ENCODE results near the gene ATF6B. TPM values are rescaled to one million over a fixed set of nuclear protein-coding genes. Genes with fewer than 3 reads are reported as not detected.

Gene ATF6B
- total and polyA plus RNA-seq, 7 donors, result 13.0 to 35.2 (median 19.2) TPM

- Histone ChIP-seq H3K27ac (no peak overlapping the region), H3K9me3 (no peaks in the 10 kb centered on the region), H3K36me3 (ENCODE audit: insufficient read depth in 1 of 2, low read depth in 1 of 2) (no peaks in the 10 kb centered on the region), H3K27me3 (ENCODE audit: insufficient read depth in 3 of 3, low read length in 2 of 3) (peaks cover 0 to 22% (median 8%) of the 10 kb centered on the region in 3 donors), H3K4me1 (peaks cover 5% of the 10 kb centered on the region), H3K4me3 (no peak overlapping the region)
- 91 to 95% (median 91%) methylated on average over 14 of the region's 14 CpGs for WGBS, 3 donors
- ATAC-seq, result no peak
- DNase-seq, result no peak
- no peak for TF ChIP-seq CTCF (IDR thresholded peaks at IDR 0.05)
- intact Hi-C loops (cut with DNase I), result no loop called here
These were observed 39.5 kb downstream of the ATF6B start for GRCh38 chr6:32088487-32089049.

DNA sequence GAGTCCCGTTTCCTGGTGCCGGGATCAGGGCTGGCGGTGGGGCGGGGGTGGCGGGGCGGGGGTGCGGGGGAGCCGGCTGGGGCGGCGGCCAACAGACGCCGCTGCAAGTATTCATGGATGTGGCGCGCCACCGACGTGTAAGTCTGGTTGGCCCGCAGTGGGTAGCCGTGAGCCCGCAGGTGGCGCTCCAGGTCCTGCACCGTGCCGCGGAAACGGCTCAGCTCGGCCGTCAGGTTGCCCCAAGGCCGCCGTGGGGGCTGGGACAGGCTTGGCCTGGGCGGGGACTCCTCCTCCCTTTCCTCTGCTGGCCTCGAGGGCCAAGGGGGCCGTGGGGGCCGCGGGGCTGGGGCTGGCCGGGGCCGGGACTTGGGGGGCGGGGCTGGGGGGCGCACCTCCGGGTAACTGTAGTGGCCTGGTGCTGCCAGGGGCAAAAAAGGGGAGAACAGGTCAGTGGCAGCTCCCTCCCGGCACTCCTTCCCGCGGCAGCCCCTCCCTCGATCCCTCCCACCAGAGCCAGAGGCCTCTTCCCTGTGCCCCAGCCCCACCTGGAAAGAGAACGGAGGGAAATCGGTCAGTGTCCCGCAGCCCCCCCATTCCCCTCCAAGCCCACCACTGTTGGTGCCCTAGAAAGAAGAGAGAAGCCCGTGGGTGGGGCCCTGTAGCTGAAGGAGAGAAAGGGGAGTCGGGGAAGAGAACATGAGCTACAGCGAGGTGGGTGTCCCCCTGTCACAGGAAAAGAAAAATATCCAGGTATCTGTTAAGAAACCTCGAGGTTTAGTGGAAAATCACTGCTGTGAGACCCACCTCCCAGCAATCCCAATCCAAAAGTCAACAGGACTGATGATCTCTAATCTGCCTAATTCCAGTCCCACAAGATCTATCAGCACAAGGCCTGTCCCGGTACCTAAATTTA is 40.2 kb downstream of the ATF6B start:
- intact Hi-C loops (cut with DNase I), result no loop called here
- Histone ChIP-seq H3K9me3 (no peaks in the 10 kb centered on the region), H3K4me3 (peak overlapping the region; percentile 36), H3K36me3 (ENCODE audit: insufficient read depth in 1 of 2, low read depth in 1 of 2) (no peaks in the 10 kb centered on the region), H3K4me1 (peaks cover 5% of the 10 kb centered on the region), H3K27ac (no peak overlapping the region), H3K27me3 (ENCODE audit: insufficient read depth in 3 of 3, low read length in 2 of 3) (peaks cover 0 to 22% (median 8%) of the 10 kb centered on the region in 3 donors)
- TF ChIP-seq CTCF (IDR thresholded peaks at IDR 0.05), result peak; percentile 35
- ATAC-seq (peak; percentile 77 to 81 (median 80)), DNase-seq (peak; percentile 85 to 88)
- 21 to 27% (median 22%) methylated on average over 31 to 50 of the region's 50 CpGs for WGBS, 3 donors

DNA sequence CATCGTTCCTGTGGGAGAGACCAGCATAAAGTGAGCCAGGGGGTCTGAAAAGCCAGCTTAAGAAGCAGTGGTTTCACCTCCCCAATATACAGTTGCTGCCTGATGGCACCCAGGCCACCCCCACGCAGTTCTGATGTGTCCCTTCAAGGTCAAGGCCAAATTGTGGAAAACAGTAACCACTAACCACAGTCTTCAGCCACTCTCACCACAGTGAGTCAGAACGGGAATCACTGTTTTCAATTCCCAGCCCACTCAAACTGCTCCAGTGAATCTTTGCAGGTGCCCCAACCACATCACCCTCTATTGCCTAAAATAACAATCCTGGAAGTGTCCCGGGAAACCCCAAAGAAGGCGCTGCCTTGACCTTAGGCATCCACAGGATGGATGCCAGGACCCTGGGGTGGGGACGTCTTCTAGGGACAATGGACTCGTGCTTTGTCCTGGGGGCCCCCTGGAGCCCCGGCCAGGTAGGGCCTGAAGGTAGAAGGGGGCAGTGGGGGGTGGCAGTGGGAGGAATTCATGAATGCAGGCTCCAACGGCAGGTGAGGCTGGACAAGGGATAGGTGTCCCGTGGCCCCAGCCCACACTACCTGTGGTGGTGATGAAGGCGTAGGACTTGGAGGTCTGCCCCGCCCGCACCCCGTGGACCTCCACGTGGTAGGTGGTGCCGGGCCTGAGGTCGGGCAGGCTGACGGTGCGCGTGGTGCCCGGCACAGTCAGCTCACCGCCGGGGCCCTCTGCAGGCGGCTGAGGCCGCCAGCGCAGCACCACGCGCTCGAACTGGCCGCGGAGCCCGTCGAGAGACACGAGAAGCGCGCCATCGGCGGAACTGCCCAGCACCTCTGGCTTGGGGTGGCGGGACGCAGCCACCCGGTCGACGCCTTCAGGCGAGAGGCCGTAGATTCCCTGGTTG is 41.1 kb downstream of the ATF6B start:
- Histone ChIP-seq H3K36me3 (ENCODE audit: insufficient read depth in 1 of 2, low read depth in 1 of 2) (no peaks in the 10 kb centered on the region), H3K27ac (peak overlapping the region; percentile 30), H3K9me3 (no peaks in the 10 kb centered on the region), H3K4me1 (peaks cover 5% of the 10 kb centered on the region), H3K27me3 (ENCODE audit: insufficient read depth in 3 of 3, low read length in 2 of 3) (peaks cover 0 to 22% (median 8%) of the 10 kb centered on the region in 3 donors), H3K4me3 (peak overlapping the region; percentile 36)
- DNase-seq (peak in 1 of 2 donors; percentile 63), ATAC-seq (peak in 3 of 4 donors; percentile 12 to 28 (median 14))
- intact Hi-C loops (cut with DNase I), result no loop called here
- no peak for TF ChIP-seq CTCF (IDR thresholded peaks at IDR 0.05)
- WGBS, 3 donors, result 46 to 56% (median 48%) methylated on average over 39 to 45 of the region's 45 CpGs

- DNase-seq, result peak in 1 of 2 donors; percentile 28
- Histone ChIP-seq H3K36me3 (ENCODE audit: insufficient read depth in 1 of 2, low read depth in 1 of 2) (no peaks in the 10 kb centered on the region), H3K4me3 (no peak overlapping the region), H3K27me3 (ENCODE audit: insufficient read depth in 3 of 3, low read length in 2 of 3) (peaks cover 0 to 22% (median 10%) of the 10 kb centered on the region in 3 donors), H3K27ac (no peak overlapping the region), H3K4me1 (peaks cover 5% of the 10 kb centered on the region), H3K9me3 (no peaks in the 10 kb centered on the region)
- WGBS, 3 donors, result 88 to 91% (median 88%) methylated on average over 17 of the region's 17 CpGs
- ATAC-seq, result no peak
- no peak for TF ChIP-seq CTCF (IDR thresholded peaks at IDR 0.05)
- intact Hi-C loops (cut with DNase I), result no loop called here
These were observed 42.1 kb downstream of the ATF6B start for GRCh38 chr6:32085759-32086459.

All from psoas muscle (tissue), 8 donors.